Fibroblast of skin of scalp (primary cell): Measurements from ENCODE around the gene PCSK1. TPM values are rescaled to one million over a fixed set of nuclear protein-coding genes. Genes with fewer than 3 reads are reported as not detected.

Experiments used
- DNase-seq: peaks from one replicate; pipeline ENCODE4 v3.0.0-alpha.2; 2013
- polyA plus RNA-seq, 2 experiments: library from polyadenylated mRNA; unstranded; fragments of 120-200 nt; gene quantifications; one replicate each; pipeline ENCODE4 v1.2.1, GENCODE V29; 2013; ENCODE audit not compliant: insufficient read length in 2 of 2

Gene PCSK1
- 0.14 TPM for polyA plus RNA-seq (2013, experiment 1 of 2; ENCODE audit: insufficient read length)
- polyA plus RNA-seq (2013, experiment 2 of 2; ENCODE audit: insufficient read length), result not detected

- DNase-seq, result no peak
These were observed at the start of gene PCSK1 for GRCh38 chr5:96433066-96433447. Gene PCSK1 (minus strand): TSS chr5:96433248. CDS start chr5:96433042, 206 bp downstream.

- DNase-seq, result no peak
These were observed 48.8 kb upstream of the PCSK1 start for GRCh38 chr5:96481867-96482266.

- peak; percentile 12 for DNase-seq
These were observed 48.1 kb upstream of the PCSK1 start for GRCh38 chr5:96481009-96481786.

- no peak for DNase-seq
These were observed 45.9 kb upstream of the PCSK1 start for GRCh38 chr5:96478983-96479382.

GRCh38 chr5:96476654-96477053 lies 43.6 kb upstream of the PCSK1 start:
- peak; percentile 31 for DNase-seq

- DNase-seq, result no peak
These were observed 41.0 kb upstream of the PCSK1 start for GRCh38 chr5:96474073-96474472.

GRCh38 chr5:96473155-96473554 lies 40.1 kb upstream of the PCSK1 start:
- no peak for DNase-seq

GRCh38 chr5:96470785-96471184 lies 37.7 kb upstream of the PCSK1 start:
- DNase-seq, result no peak

GRCh38 chr5:96468956-96469355 lies 35.9 kb upstream of the PCSK1 start:
- no peak for DNase-seq

- DNase-seq, result no peak
These were observed 30.0 kb upstream of the PCSK1 start for GRCh38 chr5:96463091-96463490.

- no peak for DNase-seq
These were observed 26.5 kb upstream of the PCSK1 start for GRCh38 chr5:96459313-96460121.

GRCh38 chr5:96458176-96458575 lies 25.1 kb upstream of the PCSK1 start:
- DNase-seq, result no peak

- no peak for DNase-seq
These were observed 22.7 kb upstream of the PCSK1 start for GRCh38 chr5:96455789-96456188.

GRCh38 chr5:96453394-96453793 lies 20.3 kb upstream of the PCSK1 start:
- no peak for DNase-seq

- DNase-seq, result no peak
These were observed 14.9 kb upstream of the PCSK1 start for GRCh38 chr5:96447949-96448348.

- no peak for DNase-seq
These were observed 7.1 kb upstream of the PCSK1 start for GRCh38 chr5:96440185-96440538.

GRCh38 chr5:96439477-96440184 lies 6.6 kb upstream of the PCSK1 start:
- DNase-seq, result no peak

- peak; percentile 75 for DNase-seq
These were observed 1.2 kb upstream of the PCSK1 start for GRCh38 chr5:96434201-96434645.

GRCh38 chr5:96432216-96433065 lies 607 bp downstream of the PCSK1 start:
- no peak for DNase-seq

- peak; percentile 67 for DNase-seq
These were observed 1.5 kb downstream of the PCSK1 start for GRCh38 chr5:96431376-96432187.

- peak; percentile 40 for DNase-seq
These were observed 5.2 kb downstream of the PCSK1 start for GRCh38 chr5:96427824-96428223.
